Astrocyte (in vitro differentiated cells and primary cell): Measurements from ENCODE around the gene KCNH8. TPM values are rescaled to one million over a fixed set of nuclear protein-coding genes. Genes with fewer than 3 reads are reported as not detected.

Experiments
- DNase-seq: peaks from one replicate; pipeline ENCODE4 v3.0.0-alpha.2; 2010; ENCODE audit warnings: low read depth
- FAIRE-seq: peaks from 2 replicates; lab custom pipeline; 2011; peaks lifted over from hg19 to GRCh38; lab: Jason Lieb, UNC
- H2AFZ ChIP-seq: 2 replicates; pipeline ENCODE4 v1.6.0; 2012; ENCODE audit warnings: low read depth, low read length, inconsistent platforms
- H3K27ac ChIP-seq: 2 replicates; pipeline ENCODE4 v1.5.1; 2011; ENCODE audit warnings: low read depth, low read length, inconsistent platforms
- H3K27me3 ChIP-seq: 2 replicates; pipeline ENCODE4 v1.6.0; 2011; ENCODE audit warnings: low read length, inconsistent platforms; ENCODE audit not compliant: insufficient read depth
- H3K36me3 ChIP-seq: 2 replicates; pipeline ENCODE4 v1.5.1; 2011; ENCODE audit warnings: low read length, inconsistent platforms; ENCODE audit not compliant: insufficient read depth
- H3K4me1 ChIP-seq: 2 replicates; pipeline ENCODE4 v1.5.1; 2011; ENCODE audit warnings: low read length, inconsistent platforms; ENCODE audit not compliant: insufficient read depth
- H3K4me2 ChIP-seq: 2 replicates; pipeline ENCODE4 v1.6.0; 2012; ENCODE audit warnings: low read length, inconsistent platforms
- H3K4me3 ChIP-seq: 2 replicates; pipeline ENCODE4 v1.5.1; 2011; ENCODE audit warnings: low read depth, mild to moderate bottlenecking, low read length, inconsistent platforms; ENCODE audit not compliant: insufficient read depth
- H3K79me2 ChIP-seq: 2 replicates; pipeline ENCODE4 v1.6.0; 2012; ENCODE audit warnings: mild to moderate bottlenecking, low read length, inconsistent platforms; ENCODE audit not compliant: insufficient read depth
- H3K9ac ChIP-seq: 2 replicates; pipeline ENCODE4 v1.6.0; 2012; ENCODE audit warnings: mild to moderate bottlenecking, low read length, inconsistent platforms
- H3K9me3 ChIP-seq: 2 replicates; pipeline ENCODE4 v1.5.1; 2012; ENCODE audit warnings: low read depth, mild to moderate bottlenecking, low read length, inconsistent platforms; ENCODE audit not compliant: insufficient read depth
- H4K20me1 ChIP-seq: 2 replicates; pipeline ENCODE4 v1.6.0; 2012; ENCODE audit warnings: low read length, inconsistent platforms; ENCODE audit not compliant: insufficient read depth
- H3K27ac Mint-ChIP-seq: one replicate; pipeline ENCODE4 v1.8.0; 2021; ENCODE audit warnings: mild to moderate bottlenecking, mixed read lengths; ENCODE audit not compliant: unreplicated experiment
- H3K27me3 Mint-ChIP-seq: one replicate; pipeline ENCODE4 v1.8.0; 2021; ENCODE audit warnings: low read depth, mixed read lengths; ENCODE audit not compliant: unreplicated experiment
- H3K36me3 Mint-ChIP-seq: one replicate; pipeline ENCODE4 v1.8.0; 2021; ENCODE audit warnings: low read depth, mixed read lengths; ENCODE audit not compliant: unreplicated experiment
- H3K4me1 Mint-ChIP-seq: one replicate; pipeline ENCODE4 v1.8.0; 2021; ENCODE audit warnings: low read depth, mixed read lengths; ENCODE audit not compliant: unreplicated experiment
- H3K4me3 Mint-ChIP-seq: one replicate; pipeline ENCODE4 v1.8.0; 2021; ENCODE audit warnings: mild to moderate bottlenecking, moderate library complexity, mixed read lengths; ENCODE audit not compliant: unreplicated experiment
- H3K9me3 Mint-ChIP-seq: one replicate; pipeline ENCODE4 v1.8.0; 2021; ENCODE audit warnings: mild to moderate bottlenecking, mixed read lengths; ENCODE audit not compliant: unreplicated experiment
- CTCF ChIP-seq: IDR thresholded peaks from 2 replicates; pipeline ENCODE4 v1.5.1; 2011; ENCODE audit warnings: low read depth, mild to moderate bottlenecking, inconsistent platforms, low read length, moderate library complexity; ENCODE audit not compliant: insufficient read depth
- EZH2 ChIP-seq: IDR thresholded peaks from 2 replicates; pipeline ENCODE4 v1.6.1; 2012; ENCODE audit warnings: mild to moderate bottlenecking, low read length, inconsistent platforms; ENCODE audit not compliant: insufficient read depth
- total RNA-seq: library from RNA; stranded (reverse); gene quantifications from 2 replicates; pipeline ENCODE4 v1.2.1, GENCODE V29; 2021

Gene KCNH8
- total RNA-seq, 1 donor from 2014 or later, result 0.45 TPM

DNA sequence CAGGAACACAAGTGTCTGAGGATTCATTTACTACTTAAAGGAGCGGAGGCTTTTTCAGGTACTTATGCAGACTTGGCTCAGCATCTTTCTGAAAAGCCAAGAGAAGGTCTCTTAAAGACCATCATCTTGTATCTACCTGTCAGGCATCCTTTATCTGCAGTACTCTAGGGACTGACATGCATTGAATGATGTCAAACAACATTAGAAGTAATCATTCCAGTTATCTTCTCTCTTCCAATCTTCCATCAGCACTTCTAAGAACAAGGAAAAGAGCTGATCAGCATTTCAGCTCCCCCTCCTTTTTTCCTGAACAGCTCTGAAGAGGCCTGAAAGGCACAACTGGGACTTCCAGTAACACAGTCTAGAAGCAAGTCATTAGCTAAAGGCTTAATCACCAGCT, 214.8 kb downstream of the KCNH8 start:
- H3K4me3 Mint-ChIP-seq, result no peak overlapping the region
- Histone ChIP-seq H3K79me2 (no peaks in the 10 kb centered on the region), H3K36me3 (no peaks in the 10 kb centered on the region), H3K4me2 (no peak overlapping the region), H3K9ac (no peak overlapping the region), H3K27ac (no peak overlapping the region), H3K27me3 (no peaks in the 10 kb centered on the region), H3K4me3 (no peak overlapping the region), H4K20me1 (no peaks in the 10 kb centered on the region), H3K9me3 (no peaks in the 10 kb centered on the region), H3K4me1 (no peaks in the 10 kb centered on the region), H2AFZ (no peak overlapping the region)
- no peaks in the 10 kb centered on the region for H3K36me3 Mint-ChIP-seq
- H3K4me1 Mint-ChIP-seq, result no peaks in the 10 kb centered on the region
- no peak overlapping the region for H3K27ac Mint-ChIP-seq
- no peaks in the 10 kb centered on the region for H3K27me3 Mint-ChIP-seq
- DNase-seq (no peak), FAIRE-seq (no peak)
- no peaks in the 10 kb centered on the region for H3K9me3 Mint-ChIP-seq
- no peak for TF ChIP-seq EZH2
- no peak for TF ChIP-seq CTCF

GRCh38 chr3:19364148-19364547, 215.8 kb downstream of the KCNH8 start:
- no peaks in the 10 kb centered on the region for H3K27me3 Mint-ChIP-seq
- no peaks in the 10 kb centered on the region for H3K36me3 Mint-ChIP-seq
- no peak overlapping the region for H3K4me3 Mint-ChIP-seq
- Histone ChIP-seq H2AFZ (no peak overlapping the region), H3K27me3 (no peaks in the 10 kb centered on the region), H3K4me3 (no peak overlapping the region), H3K27ac (no peak overlapping the region), H3K9ac (no peak overlapping the region), H4K20me1 (no peaks in the 10 kb centered on the region), H3K9me3 (no peaks in the 10 kb centered on the region), H3K36me3 (no peaks in the 10 kb centered on the region), H3K4me2 (no peak overlapping the region), H3K4me1 (no peaks in the 10 kb centered on the region), H3K79me2 (no peaks in the 10 kb centered on the region)
- no peak for DNase-seq
- H3K9me3 Mint-ChIP-seq, result no peaks in the 10 kb centered on the region
- no peak overlapping the region for H3K27ac Mint-ChIP-seq
- no peak for TF ChIP-seq CTCF
- no peaks in the 10 kb centered on the region for H3K4me1 Mint-ChIP-seq
- FAIRE-seq, result no peak

DNA sequence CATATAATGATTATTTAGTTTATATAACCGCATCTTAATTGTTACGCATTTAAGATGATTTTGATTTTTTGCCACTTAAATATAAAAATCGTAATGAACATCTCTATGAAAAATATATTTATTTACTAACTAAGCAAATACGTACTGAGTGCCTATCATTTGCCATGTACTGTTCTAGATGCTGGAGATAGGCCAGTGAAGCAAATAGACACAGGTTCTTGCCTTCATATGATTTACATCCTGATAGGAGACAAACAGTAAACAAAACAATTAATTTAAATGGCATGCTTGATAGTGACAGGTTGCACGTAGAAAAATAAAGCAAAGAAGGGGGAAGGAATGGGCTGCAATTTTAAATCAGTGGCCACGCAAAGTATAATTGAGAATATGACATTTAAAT, 217.2 kb downstream of the KCNH8 start:
- Histone ChIP-seq H3K9ac (no peak overlapping the region), H3K27me3 (no peaks in the 10 kb centered on the region), H2AFZ (no peak overlapping the region), H3K36me3 (no peaks in the 10 kb centered on the region), H3K27ac (no peak overlapping the region), H3K4me1 (no peaks in the 10 kb centered on the region), H3K4me3 (no peak overlapping the region), H4K20me1 (no peaks in the 10 kb centered on the region), H3K79me2 (no peaks in the 10 kb centered on the region), H3K4me2 (no peak overlapping the region), H3K9me3 (no peaks in the 10 kb centered on the region)
- no peaks in the 10 kb centered on the region for H3K27me3 Mint-ChIP-seq
- no peaks in the 10 kb centered on the region for H3K36me3 Mint-ChIP-seq
- H3K9me3 Mint-ChIP-seq, result no peaks in the 10 kb centered on the region
- DNase-seq, result no peak
- H3K4me3 Mint-ChIP-seq, result no peak overlapping the region
- no peak for TF ChIP-seq EZH2
- TF ChIP-seq CTCF, result no peak
- FAIRE-seq, result no peak
- no peak overlapping the region for H3K27ac Mint-ChIP-seq
- no peaks in the 10 kb centered on the region for H3K4me1 Mint-ChIP-seq
